Measurements from ENCODE around the gene RNF26.

Gene RNF26

GRCh38 chr11:119315131-119316015 lies 19.0 kb upstream of the RNF26 start:
- DNase-seq (ENCODE audit: extremely low read depth in 1 of 2, low read depth in 1 of 2): no peak

DNA sequence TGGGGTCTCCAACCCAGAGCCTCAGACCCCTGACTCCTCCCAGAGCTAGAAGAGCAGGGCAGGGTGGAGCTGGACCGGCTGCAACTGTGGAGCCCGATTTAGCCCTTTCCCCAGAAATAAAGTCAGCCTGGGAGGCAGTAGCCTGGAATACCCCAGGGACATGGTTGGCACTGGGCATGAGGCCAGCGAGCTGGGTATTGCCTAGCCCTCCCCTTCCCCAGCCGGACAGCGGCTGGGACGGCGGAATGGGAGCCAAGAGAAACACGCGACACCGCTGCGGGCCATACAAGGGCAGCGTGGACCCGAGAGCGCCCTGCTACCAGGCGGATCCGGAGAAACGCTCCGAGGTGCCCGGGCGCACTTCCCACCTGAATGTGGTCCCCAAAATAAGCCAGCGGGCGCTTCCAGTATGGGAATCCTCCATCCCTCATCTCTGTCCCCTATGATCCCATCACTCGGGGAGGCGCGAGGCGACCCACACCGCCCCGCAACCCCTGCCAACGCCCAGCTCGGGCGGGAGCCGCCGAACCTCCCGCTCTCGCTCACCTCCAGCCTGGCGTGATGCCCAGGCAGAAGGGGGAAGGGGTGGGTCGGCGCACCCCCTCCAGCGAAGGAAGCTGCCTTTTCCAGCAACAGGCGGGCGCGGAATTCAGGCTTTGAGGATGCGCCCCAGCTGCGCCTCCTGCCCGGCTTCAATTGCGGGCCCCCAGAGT lies 18.2 kb upstream of the RNF26 start:
- DNase-seq (ENCODE audit: extremely low read depth in 1 of 2, low read depth in 1 of 2): no peak

GRCh38 chr11:119316729-119317591 lies 17.4 kb upstream of the RNF26 start, which contains the start of gene MCAM:
Gene MCAM, minus strand, starts transcription at chr11:119317130. Its CDS starts 29 bp downstream, at chr11:119317101.
- DNase-seq (ENCODE audit: extremely low read depth in 1 of 2, low read depth in 1 of 2): no peak

- DNase-seq (ENCODE audit: extremely low read depth in 1 of 2, low read depth in 1 of 2): no peak
Observed at GRCh38 chr11:119317592-119318239, 16.6 kb upstream of the RNF26 start.

DNA sequence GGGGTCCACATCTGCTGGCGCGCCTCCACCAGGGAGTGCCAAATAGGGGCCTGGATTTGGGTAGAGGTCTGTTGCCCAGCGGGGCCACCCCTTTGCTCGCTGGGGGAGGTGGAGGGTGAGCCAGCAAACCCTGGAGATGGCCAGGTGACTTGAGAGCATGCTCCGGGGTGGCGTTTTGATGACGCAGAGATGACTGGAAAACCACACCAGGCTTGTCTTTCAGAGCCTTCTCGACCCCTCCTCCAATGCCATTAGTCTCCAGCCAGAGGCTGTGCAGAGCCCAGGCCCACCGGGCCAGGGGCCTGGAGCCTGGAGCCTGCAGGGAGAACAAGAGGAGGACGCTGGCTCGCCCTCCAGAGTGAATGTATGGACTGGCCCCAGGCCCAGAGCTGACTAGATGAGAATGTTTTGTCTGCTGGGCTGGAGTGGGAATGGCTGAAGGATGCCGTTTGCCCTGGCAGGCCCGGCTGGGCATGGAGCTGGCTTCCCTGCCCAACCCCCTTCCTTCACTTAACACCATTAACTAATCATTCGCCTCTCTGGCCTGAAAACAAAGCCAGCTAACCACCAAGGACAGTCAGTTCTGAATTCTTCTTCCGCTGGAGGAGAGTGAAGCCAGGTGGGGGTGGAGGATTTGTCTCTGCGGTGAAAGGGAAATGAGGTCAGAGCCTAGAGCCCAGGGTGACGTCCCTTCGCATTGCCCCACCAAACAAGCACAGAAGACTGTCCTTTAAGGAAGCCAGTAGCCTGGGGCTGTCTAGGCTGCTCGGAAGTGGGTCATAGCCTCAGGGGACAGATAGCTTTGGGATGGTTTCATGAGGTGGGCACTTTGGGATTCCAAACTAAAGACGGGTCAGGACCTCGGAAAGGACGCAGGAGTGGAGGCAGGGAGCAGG lies 15.8 kb upstream of the RNF26 start:
- no peak for DNase-seq (ENCODE audit: extremely low read depth in 1 of 2, low read depth in 1 of 2)

- DNase-seq (ENCODE audit: extremely low read depth in 1 of 2, low read depth in 1 of 2): no peak
Observed at GRCh38 chr11:119319136-119319699, 15.1 kb upstream of the RNF26 start.

GRCh38 chr11:119319700-119320239 lies 14.6 kb upstream of the RNF26 start:
- DNase-seq (ENCODE audit: extremely low read depth in 1 of 2, low read depth in 1 of 2): no peak

DNA sequence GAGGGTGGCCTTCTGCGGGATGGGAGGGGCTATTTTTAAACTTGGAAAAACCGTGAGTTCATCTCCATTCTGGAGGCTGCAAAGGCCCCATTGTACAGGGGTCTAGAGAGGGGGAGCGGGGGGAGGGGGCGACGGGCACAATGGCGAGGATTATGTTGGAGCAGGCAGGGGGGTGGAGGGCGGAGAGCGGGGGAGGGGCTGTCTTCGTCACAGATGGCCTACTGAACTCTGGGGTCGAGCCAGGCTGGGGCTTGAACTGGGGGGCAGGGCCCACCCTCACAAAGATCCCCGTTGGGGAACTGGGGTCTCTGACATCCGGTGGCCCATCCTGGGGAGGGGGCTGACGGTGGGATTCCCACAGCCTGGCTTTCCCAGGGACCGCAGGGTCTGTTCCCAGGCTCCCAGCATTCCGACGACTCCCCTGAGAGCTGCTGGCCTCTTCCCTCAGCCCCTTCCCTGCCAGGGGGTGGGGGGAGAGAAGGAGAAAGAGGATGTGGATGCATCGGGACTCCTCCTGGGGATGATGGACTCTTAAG lies 14.0 kb upstream of the RNF26 start:
- no peak for DNase-seq (ENCODE audit: extremely low read depth in 1 of 2, low read depth in 1 of 2)

DNA sequence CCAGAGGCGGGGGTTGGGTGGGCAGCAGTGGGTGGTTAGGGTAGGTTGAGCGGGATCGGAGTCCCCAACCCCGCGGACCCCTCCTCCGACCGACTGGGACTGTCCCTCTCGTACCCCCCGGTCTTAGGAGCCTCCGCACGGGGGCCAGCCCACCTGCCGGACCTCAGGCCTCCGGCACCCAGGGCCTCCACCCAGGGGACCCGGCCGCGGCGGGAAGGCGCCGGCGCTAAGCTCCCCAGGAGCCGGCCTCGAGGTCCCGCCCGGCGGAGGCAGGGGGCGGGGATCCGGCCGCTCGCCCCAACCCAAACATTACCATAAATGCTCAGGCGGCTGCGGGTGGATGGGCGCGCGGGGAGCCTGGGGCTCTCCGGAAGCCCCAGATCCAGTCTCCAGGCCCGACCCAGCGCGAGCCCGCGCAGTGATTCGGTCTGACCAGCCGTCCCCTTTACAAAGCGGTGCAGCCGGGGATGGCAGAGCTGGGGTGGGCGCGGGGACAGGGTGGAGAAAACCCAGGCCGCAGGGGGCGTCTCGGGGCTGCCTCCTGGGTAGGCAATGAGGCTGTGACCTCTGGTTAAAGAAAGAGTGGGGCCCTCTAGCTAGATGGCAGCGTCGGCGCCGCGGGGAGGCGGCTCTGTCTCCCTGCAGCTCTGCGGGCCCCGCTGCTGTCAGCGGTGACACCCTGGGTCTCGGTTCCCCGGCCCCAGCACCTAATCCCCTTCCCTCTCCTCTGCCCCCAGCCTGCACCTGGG lies 13.4 kb upstream of the RNF26 start:
- DNase-seq (ENCODE audit: extremely low read depth in 1 of 2, low read depth in 1 of 2): peak in 1 of 2 donors; percentile 41

- DNase-seq (ENCODE audit: extremely low read depth in 1 of 2, low read depth in 1 of 2): no peak
Observed at GRCh38 chr11:119322360-119322739, 12.0 kb upstream of the RNF26 start.

GRCh38 chr11:119322921-119323531 lies 11.3 kb upstream of the RNF26 start:
- no peak for DNase-seq (ENCODE audit: extremely low read depth in 1 of 2, low read depth in 1 of 2)

- peak; percentile 34 to 66 for DNase-seq (ENCODE audit: extremely low read depth in 1 of 2, low read depth in 1 of 2)
Observed at GRCh38 chr11:119323532-119324033, 10.7 kb upstream of the RNF26 start.

DNA sequence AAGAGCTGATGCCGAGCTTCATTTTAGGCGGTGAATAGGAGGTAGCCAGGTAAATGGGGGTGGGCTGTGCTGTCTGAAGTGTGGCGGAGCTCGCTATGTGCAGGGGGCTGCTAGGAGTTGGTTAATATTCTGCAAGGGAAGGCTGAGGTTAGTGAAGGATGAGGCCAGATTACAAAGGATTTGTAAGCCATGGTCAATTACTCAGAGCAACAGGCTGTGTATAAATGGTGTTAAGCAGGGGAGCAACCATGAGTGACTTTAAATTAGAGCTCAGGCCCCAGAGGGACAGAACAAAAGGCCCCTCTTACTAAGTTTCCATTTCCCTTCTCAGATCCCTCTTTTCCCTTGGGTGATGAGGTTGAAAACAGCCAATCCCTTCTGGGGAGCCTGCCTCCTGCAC lies 10.1 kb upstream of the RNF26 start:
- no peak for DNase-seq (ENCODE audit: extremely low read depth in 1 of 2, low read depth in 1 of 2)

DNA sequence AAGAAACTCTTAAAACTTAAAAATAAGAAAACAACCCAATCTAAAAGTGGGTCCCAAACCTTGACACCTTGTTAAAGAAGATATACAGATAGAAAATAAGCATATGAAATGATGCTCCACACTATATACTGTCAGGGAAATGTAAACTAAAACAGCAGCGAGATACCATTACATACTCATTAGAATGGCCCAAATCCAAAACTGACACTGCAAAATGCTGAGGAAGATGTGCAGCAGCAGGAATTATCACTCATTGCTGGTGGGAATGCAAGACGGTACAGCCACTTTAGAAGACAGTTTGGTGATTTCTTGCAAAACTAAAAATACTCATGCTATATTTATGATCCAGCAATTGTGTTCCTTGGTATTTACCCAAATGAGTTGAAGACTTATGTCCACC lies 5.0 kb upstream of the RNF26 start:
- DNase-seq (ENCODE audit: extremely low read depth in 1 of 2, low read depth in 1 of 2): no peak

DNA sequence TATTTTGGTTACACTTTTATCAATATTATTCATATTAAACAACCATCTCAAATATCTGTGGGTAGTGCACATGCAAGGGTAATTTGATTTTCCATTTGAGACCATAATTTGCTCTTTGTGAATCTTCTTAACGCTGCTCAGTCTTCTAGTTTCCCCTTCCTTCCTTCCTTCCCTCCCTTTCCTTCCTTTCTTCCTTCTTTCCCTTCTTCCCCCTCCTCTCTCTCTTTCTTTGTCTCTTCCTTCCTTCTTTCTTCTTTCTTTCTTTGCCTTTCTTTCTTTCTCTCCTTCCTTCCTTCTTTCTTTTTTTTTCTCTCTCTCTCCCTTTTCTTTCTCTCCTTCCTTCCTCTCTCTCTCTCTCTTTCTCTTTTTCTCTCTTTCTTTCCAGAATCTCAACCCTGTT lies 4.1 kb upstream of the RNF26 start:
- no peak for DNase-seq (ENCODE audit: extremely low read depth in 1 of 2, low read depth in 1 of 2)

GRCh38 chr11:119332111-119332765 lies 2.1 kb upstream of the RNF26 start:
- DNase-seq (ENCODE audit: extremely low read depth in 1 of 2, low read depth in 1 of 2): no peak

- DNase-seq (ENCODE audit: extremely low read depth in 1 of 2, low read depth in 1 of 2): no peak
Observed at GRCh38 chr11:119335091-119335654, 846 bp downstream of the RNF26 start.
